RCC 7860 (cell line): ENCODE results near the gene TNRC6C.

Experiments
- DNase-seq: peaks from one replicate; pipeline ENCODE4 v3.0.0-alpha.2; 2015; ENCODE audit warnings: low spot score
- FAIRE-seq: peaks from 2 replicates; lab custom pipeline; 2012; peaks lifted over from hg19 to GRCh38; lab: Jason Lieb, UNC

Gene TNRC6C

DNA sequence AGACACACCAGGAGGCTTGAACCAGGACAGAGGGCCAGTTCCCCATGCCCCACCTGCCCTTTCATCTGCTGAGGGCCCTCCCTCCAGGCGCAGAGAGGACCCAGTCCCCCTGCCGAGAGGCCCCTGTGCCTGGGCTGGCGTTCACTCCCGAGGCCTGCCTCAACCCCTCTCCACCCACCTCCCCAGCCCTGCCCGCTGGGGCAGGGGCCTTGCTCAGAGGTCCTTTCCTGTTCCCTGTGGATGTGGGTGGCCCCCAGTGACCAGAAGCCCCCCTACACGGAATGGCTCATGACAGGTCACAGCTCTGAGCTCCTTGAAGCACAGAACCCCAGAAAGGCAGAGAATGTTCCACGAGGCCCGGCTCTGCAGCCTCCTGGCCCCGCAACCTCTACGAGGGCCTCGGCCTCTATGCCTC is 163.3 kb downstream of the TNRC6C start:
- DNase-seq = no peak
- FAIRE-seq = no peak

GRCh38 chr17:78122216-78122930 is 163.9 kb downstream of the TNRC6C start:
- FAIRE-seq = no peak
- no peak for DNase-seq

- no peak for FAIRE-seq
- no peak for DNase-seq
These were observed 164.4 kb downstream of the TNRC6C start for GRCh38 chr17:78122931-78123249.

- DNase-seq = no peak
- no peak for FAIRE-seq
These were observed 164.9 kb downstream of the TNRC6C start for GRCh38 chr17:78123258-78123929.

DNA sequence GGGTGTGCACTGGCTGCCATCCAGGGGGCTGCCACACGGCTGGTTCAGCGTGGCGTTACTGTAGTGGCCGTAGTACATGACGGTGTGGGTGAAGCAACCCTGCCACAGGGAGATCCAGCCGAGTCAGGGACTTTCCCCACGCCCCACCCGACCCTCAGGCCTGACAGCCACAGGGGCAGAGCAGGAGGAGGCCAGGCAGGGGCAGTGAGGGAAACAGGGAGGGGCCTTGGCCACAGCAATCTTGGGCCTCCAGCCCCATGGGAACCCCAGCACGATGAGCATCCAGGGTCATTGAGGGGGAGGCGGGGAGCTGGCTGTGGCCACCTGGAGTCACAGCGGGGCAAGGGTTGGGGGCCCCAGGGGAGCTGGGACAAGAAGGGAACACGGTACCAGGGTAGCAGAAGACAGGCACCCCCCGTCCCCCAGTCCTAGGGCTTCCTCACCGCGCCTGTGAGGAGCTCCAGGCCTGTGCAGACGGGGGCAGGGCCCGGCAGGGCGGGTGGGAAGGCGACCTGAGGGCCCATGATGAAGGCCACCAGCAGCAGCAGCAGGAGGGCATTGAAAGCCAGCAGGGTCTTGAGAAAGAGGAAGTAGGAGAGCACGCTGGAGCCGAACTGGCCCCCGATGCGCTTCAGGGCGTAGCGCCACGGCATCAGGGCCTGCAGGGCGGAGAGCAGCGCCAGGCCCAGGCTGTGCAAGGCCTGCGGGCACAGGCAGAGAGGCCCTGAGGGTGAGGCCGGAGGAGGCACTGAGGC is 165.8 kb downstream of the TNRC6C start:
- no peak for DNase-seq

GRCh38 chr17:78124836-78125137 is 166.3 kb downstream of the TNRC6C start:
- FAIRE-seq (no peak), DNase-seq (no peak)

More for the DNA sequence above, 165.8 kb downstream of the TNRC6C start:
- FAIRE-seq = no peak

DNA sequence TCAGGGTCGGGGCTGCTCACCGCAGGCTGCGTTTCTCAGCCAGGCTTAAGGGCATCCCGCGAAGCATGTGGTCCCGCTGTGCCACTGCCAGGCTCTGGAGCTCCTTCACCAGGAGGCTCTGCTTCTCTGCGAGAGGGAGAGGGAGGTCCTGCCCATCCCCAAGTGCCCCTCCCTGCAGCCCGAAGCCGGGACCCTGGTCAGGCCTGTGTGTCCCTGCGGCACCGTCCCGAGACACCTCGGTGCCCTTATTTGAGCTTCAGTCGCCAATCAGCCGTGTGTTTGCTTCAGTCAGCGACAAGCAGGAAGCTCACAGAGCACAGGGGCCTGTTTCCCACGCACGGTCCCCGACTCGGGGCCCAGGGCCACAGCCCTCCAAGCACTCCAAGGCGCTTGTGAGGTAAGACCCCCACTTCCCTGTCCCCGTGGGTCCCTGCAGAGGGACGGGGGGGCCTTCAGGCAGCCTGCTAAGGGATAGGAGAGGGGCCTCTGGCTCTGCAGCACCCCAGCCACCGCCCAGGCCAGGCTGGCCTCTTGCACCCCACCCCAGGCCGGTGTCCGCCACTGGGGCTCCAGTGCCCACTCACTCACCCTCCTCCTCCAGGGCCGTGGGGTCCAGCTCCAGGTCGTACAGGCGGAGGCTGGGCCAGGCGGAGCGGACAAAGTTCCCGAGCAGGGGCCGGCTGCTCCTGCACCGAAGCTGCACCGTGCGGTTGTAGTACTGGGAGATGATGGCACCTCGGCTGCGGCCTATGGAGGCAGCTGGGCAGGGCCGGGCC is 166.8 kb downstream of the TNRC6C start:
- FAIRE-seq (no peak), DNase-seq (no peak)

DNA sequence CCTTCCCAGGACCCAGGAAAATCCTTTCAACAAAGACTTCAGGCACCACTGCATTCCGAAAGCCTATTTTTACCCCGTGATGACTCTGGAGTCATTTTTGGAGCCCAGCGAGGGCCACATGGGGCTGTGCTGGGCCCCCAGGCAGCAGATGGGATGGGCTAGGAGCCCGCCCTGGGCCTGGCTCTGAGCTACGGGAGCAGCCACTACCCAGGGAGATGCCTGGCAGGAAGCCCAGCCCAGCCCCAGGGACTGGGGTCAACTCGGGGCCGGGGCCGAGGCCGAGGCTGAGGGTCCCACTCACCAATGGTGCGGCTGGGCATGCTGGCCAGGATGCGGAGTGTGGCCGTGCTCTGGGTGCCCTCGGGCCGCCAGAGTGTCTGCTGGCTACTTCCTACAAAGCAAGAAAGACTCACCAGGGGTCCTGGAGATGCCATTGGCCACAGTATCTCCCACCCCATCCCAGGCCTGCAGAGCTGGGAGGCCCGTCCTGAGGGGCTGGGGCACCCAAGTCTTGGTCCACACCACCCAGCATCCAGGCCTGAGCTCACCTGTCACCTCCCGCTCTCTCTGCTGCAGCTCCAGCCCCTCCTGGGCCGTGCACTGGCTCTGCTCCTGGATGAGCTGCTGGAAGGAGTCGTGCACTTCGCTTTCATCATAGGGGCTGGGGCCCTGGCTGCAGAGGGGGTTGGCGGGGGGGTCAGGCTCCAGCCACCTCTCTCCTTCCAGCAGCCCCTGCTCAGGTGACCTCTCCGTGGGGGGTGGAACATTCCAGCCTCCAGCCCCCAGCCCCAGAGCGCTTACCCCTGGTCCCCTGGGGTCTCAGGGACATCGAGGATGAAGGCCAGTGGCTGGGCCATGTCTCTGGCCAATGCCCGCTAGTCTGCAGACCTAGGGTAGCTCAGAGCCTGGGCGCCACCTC is 167.7 kb downstream of the TNRC6C start:
- FAIRE-seq = no peak
- no peak for DNase-seq

- DNase-seq (no peak), FAIRE-seq (no peak)
These were observed 168.4 kb downstream of the TNRC6C start for GRCh38 chr17:78126895-78127238.

DNA sequence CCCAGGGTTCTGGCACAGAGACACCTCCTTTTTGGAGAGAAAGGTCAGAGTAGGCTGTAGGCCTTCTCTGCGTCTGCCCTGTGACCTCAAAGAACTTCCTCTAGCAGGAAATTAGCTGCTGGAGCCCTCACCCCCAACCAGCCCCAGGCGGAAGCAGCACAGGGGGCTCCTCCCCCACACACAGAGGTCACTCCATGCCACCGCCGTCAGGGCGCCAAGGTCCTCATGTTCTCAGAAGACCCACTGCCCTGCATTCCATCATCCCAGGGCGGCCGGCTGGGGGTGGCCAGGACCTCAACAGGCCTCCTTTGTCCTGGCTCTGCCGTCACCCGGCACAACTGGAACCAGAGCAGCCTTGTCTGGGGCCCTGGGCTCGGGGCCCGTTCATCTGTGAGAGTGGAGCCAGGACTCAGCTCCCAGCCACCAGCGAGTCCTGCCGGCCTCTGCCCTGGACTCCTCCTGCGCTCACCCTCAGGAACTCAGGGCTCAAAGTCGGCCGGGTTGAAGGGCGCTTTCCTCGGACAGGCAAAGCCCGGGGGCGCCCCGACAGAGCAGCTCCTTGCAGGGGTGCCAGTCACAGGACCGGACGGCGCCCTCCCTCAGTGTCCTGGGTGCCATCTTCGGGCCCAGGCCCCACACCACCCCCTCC is 168.9 kb downstream of the TNRC6C start:
- no peak for FAIRE-seq
- no peak for DNase-seq

DNA sequence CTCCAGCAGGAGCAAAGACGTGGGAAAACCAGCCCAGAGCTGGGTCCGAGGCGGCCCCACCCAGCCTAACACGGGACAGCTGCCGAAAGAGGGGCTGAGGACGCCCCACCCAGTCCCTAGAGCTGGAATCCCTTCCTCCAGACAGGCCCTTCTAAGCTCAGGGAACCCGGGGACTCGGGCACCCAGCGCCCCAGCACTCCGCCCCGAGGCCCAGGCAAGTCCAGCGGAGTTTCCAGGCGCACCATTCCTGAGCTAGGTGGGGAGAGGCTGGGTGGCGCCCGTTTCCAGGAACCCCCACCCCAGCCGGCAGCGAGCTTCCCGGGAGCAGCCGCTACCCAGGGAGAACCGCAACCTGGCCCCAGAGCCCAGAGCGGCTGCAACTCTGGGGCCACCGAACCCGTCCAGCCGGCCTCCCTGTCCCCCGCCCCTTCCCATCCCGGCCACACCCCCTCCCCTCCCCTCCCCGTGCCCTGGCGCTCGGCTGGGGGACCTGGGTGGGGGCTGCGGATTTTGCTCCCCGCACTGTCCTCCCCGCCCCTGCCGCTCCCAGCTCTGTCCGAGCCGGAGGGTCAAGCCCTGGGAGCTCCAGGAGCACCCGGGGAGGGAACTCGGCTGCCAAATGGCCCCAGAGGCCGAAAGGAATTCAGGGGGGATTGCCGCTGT is 169.5 kb downstream of the TNRC6C start:
- no peak for FAIRE-seq
- DNase-seq = no peak

DNA sequence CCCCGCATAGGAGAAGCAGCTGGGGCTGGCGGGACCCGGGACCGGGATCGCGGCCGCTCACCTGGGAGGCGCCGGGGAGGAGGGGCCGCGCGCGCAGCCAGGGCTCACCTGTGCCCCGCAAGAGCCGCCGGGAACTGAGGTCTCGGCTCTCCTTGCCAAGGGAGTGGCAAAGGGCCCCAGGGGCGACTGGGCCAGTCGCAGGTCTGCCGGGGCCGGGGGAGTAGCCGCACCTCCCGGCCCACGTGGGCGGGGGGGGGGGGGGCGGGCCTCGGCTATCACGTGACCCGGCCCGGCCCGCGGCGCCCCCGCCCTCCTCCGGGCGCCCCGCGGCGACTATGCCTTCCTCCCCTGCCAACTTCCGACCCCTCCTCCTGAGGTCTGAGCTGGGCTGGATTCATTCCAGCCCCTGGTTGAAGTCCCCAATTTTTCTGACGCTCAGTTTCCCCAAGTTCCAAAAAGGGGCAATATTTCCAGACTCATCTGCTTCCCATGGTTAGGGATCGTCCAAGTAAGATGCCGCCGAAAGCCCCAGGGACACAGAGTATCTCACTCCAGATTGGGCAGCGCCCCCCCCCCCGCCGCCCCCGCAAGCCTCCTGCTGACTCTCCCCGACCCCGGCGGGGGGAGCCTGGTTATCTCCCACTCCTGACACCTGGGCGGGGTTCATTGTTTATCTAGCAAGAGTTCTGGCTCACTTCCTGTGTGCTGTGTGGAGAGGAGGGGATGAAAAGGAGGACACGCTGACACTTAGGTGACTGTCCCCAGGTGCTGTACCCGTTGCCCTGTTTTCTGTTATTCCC is 170.2 kb downstream of the TNRC6C start, which contains the start of gene TMC6:
Gene TMC6, minus strand, starts transcription at position 205 of the 800 bp plus-strand sequence. CDS start 1,923 bp downstream, outside the sequence.
- no peak for DNase-seq
- FAIRE-seq = no peak

DNA sequence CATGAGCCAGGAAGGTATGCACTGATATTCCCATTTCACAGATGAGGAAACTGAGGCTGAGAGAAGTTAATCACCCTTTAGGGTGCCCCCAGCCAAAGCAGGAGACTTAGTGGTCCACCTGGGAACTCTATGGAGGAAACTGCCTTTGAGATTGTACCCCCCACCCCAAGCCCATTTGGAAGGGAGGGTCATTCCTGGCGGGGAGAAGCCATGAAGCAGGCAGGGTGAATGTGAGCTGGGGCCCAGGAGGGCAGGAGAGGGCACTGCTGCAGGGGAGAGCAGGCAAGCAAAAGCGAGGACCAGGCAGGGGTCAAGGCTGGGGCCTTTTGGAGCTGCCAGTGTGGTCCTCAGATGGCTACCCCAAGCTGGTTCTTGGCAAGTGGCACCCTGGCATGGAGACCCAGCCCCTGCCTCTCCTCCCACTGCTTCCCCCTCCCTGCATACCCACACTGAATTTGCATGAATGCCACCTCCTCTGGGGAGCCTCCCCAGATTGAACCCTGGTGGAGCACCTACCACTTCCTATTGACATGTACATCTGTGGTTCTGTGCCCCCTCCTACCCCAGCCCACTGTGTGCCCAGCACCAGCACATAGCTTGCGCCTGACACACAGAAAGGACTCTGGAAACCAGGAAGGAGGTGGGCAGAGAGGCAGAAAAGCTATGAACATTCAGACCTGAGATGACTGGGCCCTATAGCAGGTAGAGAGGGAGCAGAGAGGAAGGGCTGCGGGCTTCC is 171.0 kb downstream of the TNRC6C start:
- FAIRE-seq = no peak
- DNase-seq = no peak

DNA sequence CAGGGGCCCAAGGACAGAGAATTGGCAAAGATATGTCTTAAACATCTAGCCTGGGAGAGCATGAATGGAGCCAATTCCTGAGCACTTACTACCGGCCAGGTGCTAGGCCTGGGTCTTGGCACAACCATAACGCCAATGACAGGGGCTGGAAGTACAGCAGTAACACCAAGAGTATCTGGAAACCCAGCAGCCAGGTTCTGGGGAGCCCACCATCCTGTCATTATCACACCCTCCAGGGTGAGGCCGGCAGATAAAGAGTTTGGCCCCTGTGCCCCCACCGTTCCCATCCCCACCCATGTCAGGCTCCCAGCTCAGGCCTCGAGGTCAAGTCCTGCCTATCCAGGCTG is 171.6 kb downstream of the TNRC6C start:
- DNase-seq = no peak
- FAIRE-seq = no peak

DNA sequence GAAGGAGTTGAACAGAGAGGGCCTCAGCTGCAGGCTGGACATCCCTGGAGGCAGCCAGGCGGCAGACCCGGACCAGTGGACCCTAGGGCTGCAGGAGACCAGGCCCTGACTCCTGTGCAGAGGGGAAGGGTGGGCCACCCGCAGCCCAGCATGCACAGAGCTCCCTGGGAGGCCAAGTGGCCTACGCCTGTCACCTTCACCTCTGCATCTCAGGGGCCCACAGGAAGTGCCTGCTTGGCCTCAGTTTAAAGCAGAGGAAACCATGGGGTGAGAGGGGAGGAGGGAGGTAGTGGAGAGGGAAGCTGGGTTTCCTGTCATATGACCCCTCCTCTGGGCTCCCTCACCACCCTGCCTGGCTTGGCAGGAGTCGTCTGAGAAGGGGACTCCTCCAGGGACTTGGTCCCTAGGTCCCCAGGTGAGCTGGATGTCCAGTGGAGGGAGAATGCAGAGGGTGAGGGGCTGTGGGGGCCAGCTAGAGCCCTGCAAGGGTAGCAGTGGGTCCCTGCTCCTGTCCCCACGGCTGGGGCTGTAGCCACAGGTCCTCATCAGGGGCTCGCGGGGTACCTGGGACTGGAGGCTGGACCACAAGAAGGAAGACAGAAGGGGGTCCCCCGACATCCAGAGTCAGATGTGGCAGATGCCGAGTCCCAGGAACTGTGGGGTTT is 172.1 kb downstream of the TNRC6C start, which contains the start of gene TMC8:
Gene TMC8, plus strand, starts transcription at position 335 of the 665 bp plus-strand sequence. CDS start 818 bp downstream, outside the sequence.
- FAIRE-seq (no peak), DNase-seq (no peak)

DNA sequence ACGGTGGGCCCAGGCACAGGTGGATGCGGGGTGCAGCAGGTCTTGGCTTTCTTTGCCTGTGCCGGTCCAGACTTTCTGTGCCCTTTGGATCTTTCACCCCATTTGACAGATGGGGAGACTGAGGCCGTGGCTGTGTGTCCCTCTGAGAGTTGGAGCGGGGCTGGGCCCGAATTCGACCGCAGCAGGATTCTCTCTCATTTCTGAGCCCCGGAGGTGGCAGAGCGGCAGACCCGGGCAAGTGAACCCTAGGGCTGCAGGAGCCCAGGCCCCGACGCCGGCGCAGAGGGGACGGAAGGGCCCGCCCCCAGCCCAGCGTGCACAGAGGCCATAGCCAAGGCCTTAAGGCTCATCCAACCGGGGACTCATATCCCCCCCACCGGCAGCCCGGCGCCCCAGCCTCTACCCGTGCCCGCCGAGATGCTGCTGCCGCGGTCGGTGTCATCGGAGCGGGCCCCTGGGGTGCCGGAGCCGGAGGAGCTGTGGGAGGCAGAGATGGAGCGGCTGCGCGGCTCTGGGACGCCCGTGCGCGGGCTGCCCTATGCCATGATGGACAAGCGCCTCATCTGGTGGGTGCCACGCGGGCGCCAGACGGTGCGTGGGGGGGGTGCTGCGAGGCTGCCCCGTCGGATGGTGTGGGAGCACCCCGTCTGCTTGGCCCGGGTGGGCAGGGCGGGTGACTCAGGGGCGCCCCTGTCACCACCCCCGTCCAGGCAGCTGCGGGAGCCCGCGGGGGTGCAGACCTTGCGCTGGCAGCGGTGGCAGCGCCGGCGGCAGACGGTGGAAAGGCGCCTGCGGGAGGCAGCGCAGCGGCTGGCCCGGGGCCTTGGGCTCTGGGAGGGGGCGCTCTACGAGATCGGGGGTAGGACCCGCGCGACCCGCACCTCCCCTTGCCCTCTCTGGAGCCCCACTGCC is 172.9 kb downstream of the TNRC6C start:
- FAIRE-seq (no peak), DNase-seq (no peak)
